ENCODE data around the gene CLN5.

DNA sequence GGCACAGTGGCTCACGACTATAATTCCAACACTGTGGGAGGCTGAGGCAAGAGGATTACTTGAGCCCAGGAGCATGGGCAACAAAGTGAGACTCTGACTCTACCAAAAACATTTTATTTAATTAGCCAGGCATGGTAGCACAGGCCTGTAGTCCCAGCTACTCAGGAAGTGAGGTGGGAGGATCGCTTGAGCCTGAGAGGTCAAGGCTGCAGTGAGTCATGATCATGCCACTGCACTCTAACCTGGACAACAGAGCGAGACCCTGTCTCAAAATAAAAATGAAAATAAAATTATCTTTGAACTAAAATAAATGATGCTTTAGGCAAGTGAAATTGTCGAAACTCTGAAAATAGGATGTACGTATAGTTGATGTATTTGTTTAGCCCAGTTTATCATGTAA is 8.2 kb upstream of the CLN5 start:
- TF ChIP-seq POLR2A (IDR thresholded peaks at IDR 0.05) (no peak), CTCF (IDR thresholded peaks at IDR 0.05) (no peak)

All from adrenal gland (tissue), 5 donors.